ENCODE results near the gene KHSRP. TPM values are rescaled to one million over a fixed set of nuclear protein-coding genes. Genes with fewer than 3 reads are reported as not detected.

The KHSRP gene
- total and polyA plus RNA-seq, 9 donors, result 46.9 to 256 (median 213) TPM

- no peak overlapping the region for H3K27ac ChIP-seq (ENCODE audit: low read length)
- peaks cover 33% of the 10 kb centered on the region for H3K36me3 ChIP-seq (ENCODE audit: control insufficient read depth, insufficient read depth, low read length)
- H3K4me3 ChIP-seq (ENCODE audit: low read length), result no peak overlapping the region
- peaks cover 18% of the 10 kb centered on the region for H3K9me3 ChIP-seq (replicated peaks; ENCODE audit: control insufficient read depth, low read depth, low read length)
- no peak for DNase-seq
- H3K4me1 ChIP-seq (ENCODE audit: control insufficient read depth, insufficient read depth, low read length), result no peaks in the 10 kb centered on the region
- H3K27me3 ChIP-seq (ENCODE audit: control insufficient read depth, insufficient read depth, low read length), result no peaks in the 10 kb centered on the region
- WGBS (ENCODE audit: insufficient coverage), result 96% methylated on average over 18 of the region's 19 CpGs
Observed at GRCh38 chr19:6452223-6452614, 27.6 kb upstream of the KHSRP start.

- Histone ChIP-seq H3K27me3 (ENCODE audit: control insufficient read depth, insufficient read depth, low read length) (no peaks in the 10 kb centered on the region), H3K36me3 (ENCODE audit: control insufficient read depth, insufficient read depth, low read length) (peaks cover 33% of the 10 kb centered on the region), H3K9me3 (replicated peaks; ENCODE audit: control insufficient read depth, low read depth, low read length) (peaks cover 18% of the 10 kb centered on the region), H3K27ac (ENCODE audit: low read length) (no peak overlapping the region), H3K4me1 (ENCODE audit: control insufficient read depth, insufficient read depth, low read length) (no peaks in the 10 kb centered on the region), H3K4me3 (ENCODE audit: low read length) (no peak overlapping the region)
- 80% methylated on average over 1 of the region's 7 CpGs for WGBS (ENCODE audit: insufficient coverage)
- no peak for DNase-seq
Observed at GRCh38 chr19:6451583-6452222, 27.1 kb upstream of the KHSRP start.

GRCh38 chr19:6450166-6450565 lies 25.6 kb upstream of the KHSRP start:
- H3K36me3 ChIP-seq (ENCODE audit: control insufficient read depth, insufficient read depth, low read length), result peaks cover 33% of the 10 kb centered on the region
- H3K27me3 ChIP-seq (ENCODE audit: control insufficient read depth, insufficient read depth, low read length), result no peaks in the 10 kb centered on the region
- no peak overlapping the region for H3K27ac ChIP-seq (ENCODE audit: low read length)
- WGBS (ENCODE audit: insufficient coverage), result 90% methylated on average over 3 of the region's 5 CpGs
- DNase-seq, result no peak
- H3K4me3 ChIP-seq (ENCODE audit: low read length), result no peak overlapping the region
- peaks cover 18% of the 10 kb centered on the region for H3K9me3 ChIP-seq (replicated peaks; ENCODE audit: control insufficient read depth, low read depth, low read length)
- H3K4me1 ChIP-seq (ENCODE audit: control insufficient read depth, insufficient read depth, low read length), result no peaks in the 10 kb centered on the region

- H3K9me3 ChIP-seq (replicated peaks; ENCODE audit: control insufficient read depth, low read depth, low read length), result peaks cover 5% of the 10 kb centered on the region
- 94% methylated on average over 2 of the region's 3 CpGs for WGBS (ENCODE audit: insufficient coverage)
- DNase-seq, result no peak
- no peaks in the 10 kb centered on the region for H3K27me3 ChIP-seq (ENCODE audit: control insufficient read depth, insufficient read depth, low read length)
- no peak overlapping the region for H3K27ac ChIP-seq (ENCODE audit: low read length)
- no peaks in the 10 kb centered on the region for H3K4me1 ChIP-seq (ENCODE audit: control insufficient read depth, insufficient read depth, low read length)
- H3K36me3 ChIP-seq (ENCODE audit: control insufficient read depth, insufficient read depth, low read length), result peaks cover 18% of the 10 kb centered on the region
- no peak overlapping the region for H3K4me3 ChIP-seq (ENCODE audit: low read length)
Observed at GRCh38 chr19:6448045-6448444, 23.4 kb upstream of the KHSRP start.

- no peaks in the 10 kb centered on the region for H3K4me1 ChIP-seq (ENCODE audit: control insufficient read depth, insufficient read depth, low read length)
- no peak overlapping the region for H3K4me3 ChIP-seq (ENCODE audit: low read length)
- peaks cover 5% of the 10 kb centered on the region for H3K9me3 ChIP-seq (replicated peaks; ENCODE audit: control insufficient read depth, low read depth, low read length)
- peaks cover 13% of the 10 kb centered on the region for H3K36me3 ChIP-seq (ENCODE audit: control insufficient read depth, insufficient read depth, low read length)
- DNase-seq, result no peak
- no peaks in the 10 kb centered on the region for H3K27me3 ChIP-seq (ENCODE audit: control insufficient read depth, insufficient read depth, low read length)
- no CpG with 5 or more reads among the region's 3 CpGs for WGBS (ENCODE audit: insufficient coverage)
- no peak overlapping the region for H3K27ac ChIP-seq (ENCODE audit: low read length)
Observed at GRCh38 chr19:6446452-6446851, 21.8 kb upstream of the KHSRP start.

GRCh38 chr19:6443986-6444385 lies 19.4 kb upstream of the KHSRP start:
- WGBS (ENCODE audit: insufficient coverage), result 93% methylated on average over 12 of the region's 13 CpGs

GRCh38 chr19:6442087-6442688 lies 17.6 kb upstream of the KHSRP start:
- H3K27me3 ChIP-seq (ENCODE audit: control insufficient read depth, insufficient read depth, low read length), result no peaks in the 10 kb centered on the region
- peaks cover 10% of the 10 kb centered on the region for H3K36me3 ChIP-seq (ENCODE audit: control insufficient read depth, insufficient read depth, low read length)
- H3K4me3 ChIP-seq (ENCODE audit: low read length), result no peak overlapping the region
- WGBS (ENCODE audit: insufficient coverage), result 79% methylated on average over 7 of the region's 13 CpGs
- H3K9me3 ChIP-seq (replicated peaks; ENCODE audit: control insufficient read depth, low read depth, low read length), result peaks cover 5% of the 10 kb centered on the region
- DNase-seq, result no peak
- no peaks in the 10 kb centered on the region for H3K4me1 ChIP-seq (ENCODE audit: control insufficient read depth, insufficient read depth, low read length)
- H3K27ac ChIP-seq (ENCODE audit: low read length), result no peak overlapping the region

More at GRCh38 chr19:6443986-6444385, 19.4 kb upstream of the KHSRP start:
- no peak overlapping the region for H3K27ac ChIP-seq (ENCODE audit: low read length)
- H3K36me3 ChIP-seq (ENCODE audit: control insufficient read depth, insufficient read depth, low read length), result peaks cover 10% of the 10 kb centered on the region
- H3K4me3 ChIP-seq (ENCODE audit: low read length), result no peak overlapping the region
- H3K27me3 ChIP-seq (ENCODE audit: control insufficient read depth, insufficient read depth, low read length), result no peaks in the 10 kb centered on the region
- H3K9me3 ChIP-seq (replicated peaks; ENCODE audit: control insufficient read depth, low read depth, low read length), result peaks cover 5% of the 10 kb centered on the region
- DNase-seq, result no peak
- H3K4me1 ChIP-seq (ENCODE audit: control insufficient read depth, insufficient read depth, low read length), result no peaks in the 10 kb centered on the region

- Histone ChIP-seq H3K9me3 (replicated peaks; ENCODE audit: control insufficient read depth, low read depth, low read length) (peaks cover 5% of the 10 kb centered on the region), H3K27me3 (ENCODE audit: control insufficient read depth, insufficient read depth, low read length) (no peaks in the 10 kb centered on the region), H3K36me3 (ENCODE audit: control insufficient read depth, insufficient read depth, low read length) (peaks cover 5% of the 10 kb centered on the region), H3K27ac (ENCODE audit: low read length) (no peak overlapping the region), H3K4me3 (ENCODE audit: low read length) (no peak overlapping the region), H3K4me1 (ENCODE audit: control insufficient read depth, insufficient read depth, low read length) (no peaks in the 10 kb centered on the region)
- no peak for DNase-seq
- 100% methylated on average over 2 of the region's 3 CpGs for WGBS (ENCODE audit: insufficient coverage)
Observed at GRCh38 chr19:6440905-6441304, 16.3 kb upstream of the KHSRP start.

GRCh38 chr19:6439743-6440142 lies 15.1 kb upstream of the KHSRP start:
- Histone ChIP-seq H3K36me3 (ENCODE audit: control insufficient read depth, insufficient read depth, low read length) (no peaks in the 10 kb centered on the region), H3K27ac (ENCODE audit: low read length) (no peak overlapping the region), H3K27me3 (ENCODE audit: control insufficient read depth, insufficient read depth, low read length) (no peaks in the 10 kb centered on the region), H3K4me1 (ENCODE audit: control insufficient read depth, insufficient read depth, low read length) (no peaks in the 10 kb centered on the region), H3K4me3 (ENCODE audit: low read length) (no peak overlapping the region), H3K9me3 (replicated peaks; ENCODE audit: control insufficient read depth, low read depth, low read length) (no peaks in the 10 kb centered on the region)
- WGBS (ENCODE audit: insufficient coverage), result no CpG with 5 or more reads among the region's 4 CpGs
- no peak for DNase-seq

- DNase-seq, result no peak
- Histone ChIP-seq H3K27ac (ENCODE audit: low read length) (no peak within 1 kb of the TSS), H3K36me3 (ENCODE audit: control insufficient read depth, insufficient read depth, low read length) (no peaks in the 10 kb centered on the region), H3K4me1 (ENCODE audit: control insufficient read depth, insufficient read depth, low read length) (no peaks in the 10 kb centered on the region), H3K4me3 (ENCODE audit: low read length) (no peak within 1 kb of the TSS), H3K9me3 (replicated peaks; ENCODE audit: control insufficient read depth, low read depth, low read length) (no peaks in the 10 kb centered on the region), H3K27me3 (ENCODE audit: control insufficient read depth, insufficient read depth, low read length) (peaks cover 6% of the 10 kb centered on the region)
- 85% methylated on average over 6 of the region's 10 CpGs for WGBS (ENCODE audit: insufficient coverage)
Observed at GRCh38 chr19:6433663-6434062, 9.1 kb upstream of the KHSRP start, which contains the start of gene SLC25A41. SLC25A41 (minus strand) TSS chr19:6433763; CDS start chr19:6433693, 70 bp downstream.

Measured in muscle of leg (tissue), 11 donors.